C4-2B (cell line): ENCODE measurements around the gene TBL2.

Experiments used
- CTCF ChIP-seq: fragments of 450-650 bp; conservative IDR thresholded peaks from 2 replicates; pipeline ENCODE4 v1.5.1; 2017; ENCODE audit warnings: mild to moderate bottlenecking
- ZFX ChIP-seq: fragments of 450-650 bp; IDR thresholded peaks from 2 replicates; pipeline ENCODE4 v1.6.1; 2017

GRCh38 chr7:73595358-73595757 is 17.0 kb upstream of the TBL2 start:
- TF ChIP-seq CTCF (no peak), ZFX (no peak)
